ENCODE results near the gene ATP8B4.

DNA sequence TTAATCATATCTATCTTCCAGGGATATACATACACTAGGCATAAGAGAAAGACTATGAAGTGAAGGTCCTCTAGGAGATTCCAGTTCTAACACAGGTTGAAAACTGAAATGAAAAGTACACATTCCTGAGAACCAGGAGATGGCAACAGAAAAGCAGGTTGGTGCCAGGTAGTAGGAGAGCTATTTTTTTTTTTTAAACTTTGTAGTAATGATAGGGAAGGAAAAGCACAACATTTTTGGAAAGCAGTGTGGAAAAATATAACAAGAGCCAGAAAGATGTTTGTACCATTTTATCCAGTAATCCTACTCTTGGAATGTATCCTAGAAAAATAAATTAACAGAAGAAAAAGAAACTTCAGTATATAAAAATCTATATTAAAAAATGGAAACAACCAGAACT lies 308.3 kb downstream of the ATP8B4 start:
- TF ChIP-seq, protein P1, sequence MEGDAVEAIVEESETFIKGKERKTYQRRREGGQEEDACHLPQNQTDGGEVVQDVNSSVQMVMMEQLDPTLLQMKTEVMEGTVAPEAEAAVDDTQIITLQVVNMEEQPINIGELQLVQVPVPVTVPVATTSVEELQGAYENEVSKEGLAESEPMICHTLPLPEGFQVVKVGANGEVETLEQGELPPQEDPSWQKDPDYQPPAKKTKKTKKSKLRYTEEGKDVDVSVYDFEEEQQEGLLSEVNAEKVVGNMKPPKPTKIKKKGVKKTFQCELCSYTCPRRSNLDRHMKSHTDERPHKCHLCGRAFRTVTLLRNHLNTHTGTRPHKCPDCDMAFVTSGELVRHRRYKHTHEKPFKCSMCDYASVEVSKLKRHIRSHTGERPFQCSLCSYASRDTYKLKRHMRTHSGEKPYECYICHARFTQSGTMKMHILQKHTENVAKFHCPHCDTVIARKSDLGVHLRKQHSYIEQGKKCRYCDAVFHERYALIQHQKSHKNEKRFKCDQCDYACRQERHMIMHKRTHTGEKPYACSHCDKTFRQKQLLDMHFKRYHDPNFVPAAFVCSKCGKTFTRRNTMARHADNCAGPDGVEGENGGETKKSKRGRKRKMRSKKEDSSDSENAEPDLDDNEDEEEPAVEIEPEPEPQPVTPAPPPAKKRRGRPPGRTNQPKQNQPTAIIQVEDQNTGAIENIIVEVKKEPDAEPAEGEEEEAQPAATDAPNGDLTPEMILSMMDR (IDR thresholded peaks at IDR 0.05; ENCODE audit: control extremely low read depth in 1 of 3, insufficient read depth in 1 of 3, low read depth in 1 of 3, low read length in 3 of 3) = no peak
- TF ChIP-seq CHD2 (IDR thresholded peaks at IDR 0.05; ENCODE audit: low read length) (no peak), FOSL1 (IDR thresholded peaks at IDR 0.05; ENCODE audit: insufficient read depth, low read depth, low read length) (no peak)
- TF ChIP-seq, protein P2, sequence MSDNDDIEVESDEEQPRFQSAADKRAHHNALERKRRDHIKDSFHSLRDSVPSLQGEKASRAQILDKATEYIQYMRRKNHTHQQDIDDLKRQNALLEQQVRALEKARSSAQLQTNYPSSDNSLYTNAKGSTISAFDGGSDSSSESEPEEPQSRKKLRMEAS (IDR thresholded peaks at IDR 0.05) = no peak
